Thyroid gland (tissue), 4 donors: ENCODE data around the gene VPS26B.

ENCODE experiments used
- CTCF ChIP-seq, 6 experiments: fragments of 200-600 bp in 3 of 6; fragments of 450-650 bp in 3 of 6; sonication (generic) in 3 of 6; IDR thresholded peaks; one replicate each; pipeline ENCODE4 v1.5.1; 2016 to 2019; ENCODE audit warnings: antibody characterized with exemption in 6 of 6, mild to moderate bottlenecking in 2 of 6, inconsistent platforms in 1 of 6, moderate library complexity in 1 of 6
- POLR2A ChIP-seq, 2 donors: fragments of 450-650 bp; IDR thresholded peaks; one replicate each; pipeline ENCODE4 v1.6.1; 2017; ENCODE audit warnings: antibody characterized with exemption in 2 of 2, mild to moderate bottlenecking in 2 of 2, moderate library complexity in 1 of 2

- no peak for TF ChIP-seq CTCF (IDR thresholded peaks at IDR 0.05)
- no peak for TF ChIP-seq POLR2A (IDR thresholded peaks at IDR 0.05)
Measured at GRCh38 chr11:134242376-134242775, 17.9 kb downstream of the VPS26B start.
